T-cell (primary cell): ENCODE data around the gene SRGAP2B. TPM values are rescaled to one million over a fixed set of nuclear protein-coding genes. Genes with fewer than 3 reads are reported as not detected.
"Not testable (repeated sequence)": the region's sequence is repeated elsewhere in the genome, so short reads cannot be mapped to it uniquely, and the experiment has no call there.

Experiments
- ATAC-seq, 4 experiments: fragments of 200-7000 bp in 3 of 4; fragments of 150-1000 bp in 1 of 4; cut with Tn5 transposase; replicated peaks in 1 of 4; 1 replicate in 3 of 4; 2 replicates in 1 of 4; pipeline ENCODE4 v1.10.0; 2021; ENCODE audit warnings: moderate library complexity in 3 of 4, mild to moderate bottlenecking in 2 of 4, moderate number of reproducible peaks in 1 of 4
- CTCF ChIA-PET, 2 donors: fragments of 300-600 bp; sonication (Branson Sonifier 250); formaldehyde crosslinking; loops; one replicate each; lab custom pipeline; 2022; ENCODE audit warnings: antibody characterized with exemption in 2 of 2; lab: Charles Lee
- POLR2A ChIA-PET, 2 donors: fragments of 300-600 bp; sonication (Branson Sonifier 250); formaldehyde crosslinking; loops; one replicate each; lab custom pipeline; 2022; ENCODE audit warnings: antibody characterized with exemption in 2 of 2; lab: Charles Lee
- DNase-seq, 35 experiments: peaks; one replicate each; pipeline versions ENCODE4 v3.0.0 to v3.0.0-alpha.2; 2013 to 2023
- H3K27ac ChIP-seq: one replicate; pipeline ENCODE4 v1.5.1; 2013; ENCODE audit warnings: low read length
- H3K27me3 ChIP-seq, 2 experiments: replicated peaks in 1 of 2; 1 replicate in 1 of 2; 2 replicates in 1 of 2; pipeline versions ENCODE4 v1.6.1 to v1.7.0; 2013; ENCODE audit warnings: low read length in 1 of 2, mixed read lengths in 1 of 2; ENCODE audit not compliant: control insufficient read depth in 2 of 2, insufficient read depth in 2 of 2; ENCODE audit errors: extremely low read depth in 1 of 2
- H3K36me3 ChIP-seq, 2 donors: 1 replicate in 1 of 2; 2 replicates in 1 of 2; pipeline versions ENCODE4 v1.6.1 to v1.7.0; 2013; ENCODE audit warnings: low read length in 1 of 2; ENCODE audit not compliant: control insufficient read depth in 2 of 2, insufficient read depth in 1 of 2; ENCODE audit errors: extremely low read depth in 1 of 2
- H3K4me1 ChIP-seq, 2 experiments: 1 replicate in 1 of 2; 2 replicates in 1 of 2; pipeline versions ENCODE4 v1.6.1 to v1.7.0; 2013; ENCODE audit warnings: low read length in 2 of 2, mixed read lengths in 1 of 2; ENCODE audit not compliant: insufficient read depth in 2 of 2, control insufficient read depth in 1 of 2; ENCODE audit errors: extremely low read depth in 1 of 2
- H3K4me3 ChIP-seq, 2 donors: 1 replicate in 1 of 2; 2 replicates in 1 of 2; pipeline versions ENCODE4 v1.5.1 to v1.7.0; 2013; ENCODE audit warnings: mild to moderate bottlenecking in 2 of 2, low read length in 1 of 2, moderate library complexity in 1 of 2; ENCODE audit not compliant: control insufficient read depth in 1 of 2; ENCODE audit errors: extremely low read depth in 1 of 2
- H3K9me3 ChIP-seq: 2 replicates; pipeline ENCODE4 v1.7.0; 2013
- H3K27ac Mint-ChIP-seq, 2 donors: one replicate each; pipeline ENCODE4 v1.8.0; 2020 to 2021; ENCODE audit warnings: mild to moderate bottlenecking in 2 of 2, mixed read lengths in 2 of 2
- H3K27me3 Mint-ChIP-seq, 2 donors: one replicate each; pipeline ENCODE4 v1.8.0; 2021 to 2022; ENCODE audit warnings: mixed read lengths in 2 of 2
- H3K36me3 Mint-ChIP-seq: one replicate; pipeline ENCODE4 v1.8.0; 2021; ENCODE audit warnings: mixed read lengths
- H3K4me1 Mint-ChIP-seq, 3 donors: one replicate each; pipeline ENCODE4 v1.8.0; 2020 to 2022; ENCODE audit warnings: mixed read lengths in 3 of 3, mild to moderate bottlenecking in 1 of 3
- H3K4me3 Mint-ChIP-seq, 3 donors: one replicate each; pipeline ENCODE4 v1.8.0; 2020 to 2022; ENCODE audit warnings: mild to moderate bottlenecking in 3 of 3, mixed read lengths in 3 of 3, moderate library complexity in 3 of 3
- H3K9me3 Mint-ChIP-seq, 3 donors: one replicate each; pipeline ENCODE4 v1.8.0; 2020 to 2022; ENCODE audit warnings: mixed read lengths in 3 of 3
- WGBS: methylation state at CpG from one replicate; pipeline ENCODE4 v1.1.5; 2013; ENCODE audit warnings: missing lambda C conversion rate; ENCODE audit not compliant: insufficient coverage; 5-methylcytosine and 5-hydroxymethylcytosine counted together
- total RNA-seq, 35 experiments: library from RNA in 6 of 35; stranded (reverse) in 6 of 35; fragments of 120-200 nt in 1 of 35; gene quantifications; one replicate each; pipeline versions ENCODE4 v1.2.1 to v1.2.4 and lab custom pipeline; 2013 to 2026

The SRGAP2B gene
- total RNA-seq, 5 donors from 2014 or later (not counting 1 experiment from before 2014, with no cell fraction given) = 9.3 to 24.9 (median 21.8) TPM

DNA sequence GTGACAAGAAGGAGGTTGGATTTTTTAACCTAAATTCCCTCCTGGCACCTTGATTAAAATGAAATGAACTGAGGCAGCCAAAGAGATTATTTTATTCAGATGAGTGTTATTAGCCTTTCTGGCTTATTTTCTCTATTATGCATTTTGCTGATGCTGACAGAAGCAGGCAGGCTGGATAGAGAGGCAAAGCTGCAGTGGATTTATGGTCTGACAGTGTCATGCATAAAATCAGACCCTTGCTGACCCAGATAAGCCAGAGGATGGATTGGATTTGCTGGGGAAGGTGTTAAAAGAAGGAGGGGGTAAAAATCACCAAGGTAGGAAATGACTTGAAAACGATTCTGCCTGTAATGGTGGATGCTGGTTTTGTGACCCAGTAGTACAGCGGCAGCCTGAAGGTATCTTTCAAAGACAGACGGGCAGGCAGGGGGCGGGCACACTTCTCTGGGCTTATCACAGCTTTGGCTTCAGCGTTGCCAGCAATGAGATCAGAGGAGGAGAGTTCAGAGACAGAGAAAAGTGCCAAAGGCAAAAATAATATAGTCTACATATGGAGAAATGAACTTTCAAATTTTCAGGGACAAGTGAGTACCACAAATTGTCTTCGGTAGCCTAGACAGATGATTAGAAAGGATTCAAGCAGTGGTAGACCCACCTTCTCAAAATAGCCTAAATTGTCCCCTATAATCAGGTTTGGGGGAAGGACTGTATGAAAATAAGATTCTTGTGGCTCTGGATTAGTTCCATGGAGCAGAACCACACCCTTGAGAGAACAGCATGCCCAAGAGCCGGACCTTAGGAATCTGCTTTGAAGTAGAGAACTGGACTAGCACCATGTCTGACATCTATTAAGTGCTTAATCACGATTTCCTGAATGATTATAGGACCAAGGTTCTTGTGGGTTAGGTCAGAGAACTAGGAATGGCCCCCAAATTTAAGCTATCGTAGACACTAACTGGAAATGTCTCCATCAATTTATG, 133.2 kb downstream of the SRGAP2B start:
- POLR2A ChIA-PET, CTCF ChIA-PET, H3K4me1 Mint-ChIP-seq, H3K4me3 ChIP-seq, H3K27me3 Mint-ChIP-seq, DNase-seq, H3K4me1 ChIP-seq, H3K27ac Mint-ChIP-seq, H3K9me3 ChIP-seq, H3K36me3 ChIP-seq, ATAC-seq, H3K4me3 Mint-ChIP-seq, H3K36me3 Mint-ChIP-seq, H3K27ac ChIP-seq, H3K9me3 Mint-ChIP-seq, H3K27me3 ChIP-seq: not testable (repeated sequence)
- WGBS = no CpG with 5 or more reads among the region's 9 CpGs

DNA sequence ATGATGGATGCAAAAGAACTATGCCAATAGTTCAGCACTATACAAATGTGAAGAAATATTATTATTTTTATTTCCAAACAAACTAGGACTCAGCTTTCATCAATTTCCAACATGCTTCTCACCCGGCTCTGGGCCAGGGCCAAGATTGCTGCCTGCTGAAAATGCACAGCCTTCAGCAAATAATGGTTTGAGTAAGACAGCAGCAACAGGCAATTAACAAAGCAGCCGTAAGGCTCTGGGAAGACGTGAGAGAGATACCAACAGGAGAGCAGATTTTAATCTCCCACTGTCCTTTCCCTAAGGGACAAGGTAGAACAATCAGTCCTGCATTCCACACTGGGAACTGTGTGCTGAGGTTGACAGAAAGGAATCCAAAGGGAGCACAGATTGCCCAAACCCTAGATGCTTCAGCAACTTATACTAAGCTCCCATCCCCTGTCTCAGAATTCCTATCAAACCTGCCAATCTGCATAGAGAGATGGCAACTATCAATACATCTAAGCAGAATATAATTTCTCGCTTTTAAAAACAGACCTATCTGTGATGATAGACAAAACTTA, 134.1 kb downstream of the SRGAP2B start:
- DNase-seq, H3K9me3 Mint-ChIP-seq, H3K4me1 Mint-ChIP-seq, ATAC-seq, H3K36me3 ChIP-seq, H3K9me3 ChIP-seq, H3K27ac ChIP-seq, CTCF ChIA-PET, POLR2A ChIA-PET, H3K27ac Mint-ChIP-seq, H3K36me3 Mint-ChIP-seq, H3K4me1 ChIP-seq, H3K27me3 ChIP-seq, H3K4me3 ChIP-seq, H3K27me3 Mint-ChIP-seq, H3K4me3 Mint-ChIP-seq: not testable (repeated sequence)
- WGBS = no CpG with 5 or more reads among the region's 4 CpGs

DNA sequence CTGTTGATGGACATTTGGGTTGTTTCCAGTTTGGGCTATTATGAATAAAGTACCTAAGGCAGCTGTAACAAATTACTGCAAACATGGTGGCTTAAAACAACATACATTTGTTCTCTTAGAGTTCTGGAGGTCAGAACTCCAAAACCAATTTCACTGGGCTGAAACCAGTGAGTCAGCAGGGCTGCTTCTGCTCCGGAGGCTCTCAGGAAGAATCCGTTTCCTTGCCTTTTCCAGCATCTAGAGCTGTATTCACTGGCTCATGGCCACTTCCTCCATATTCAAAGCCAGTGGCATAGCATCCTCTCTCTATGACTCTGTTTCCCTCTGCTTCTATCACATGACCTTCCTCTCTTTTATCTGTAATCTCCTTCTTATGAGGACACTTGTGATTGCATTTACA, 146.7 kb downstream of the SRGAP2B start:
- H3K4me3 ChIP-seq, CTCF ChIA-PET, H3K36me3 Mint-ChIP-seq, H3K9me3 Mint-ChIP-seq, POLR2A ChIA-PET, H3K27ac Mint-ChIP-seq, H3K4me1 ChIP-seq, H3K36me3 ChIP-seq, H3K9me3 ChIP-seq, H3K27me3 ChIP-seq, H3K27me3 Mint-ChIP-seq, H3K4me3 Mint-ChIP-seq, H3K4me1 Mint-ChIP-seq, ATAC-seq, H3K27ac ChIP-seq, DNase-seq: not testable (repeated sequence)
- WGBS = no CpG with 5 or more reads among the region's 2 CpGs

DNA sequence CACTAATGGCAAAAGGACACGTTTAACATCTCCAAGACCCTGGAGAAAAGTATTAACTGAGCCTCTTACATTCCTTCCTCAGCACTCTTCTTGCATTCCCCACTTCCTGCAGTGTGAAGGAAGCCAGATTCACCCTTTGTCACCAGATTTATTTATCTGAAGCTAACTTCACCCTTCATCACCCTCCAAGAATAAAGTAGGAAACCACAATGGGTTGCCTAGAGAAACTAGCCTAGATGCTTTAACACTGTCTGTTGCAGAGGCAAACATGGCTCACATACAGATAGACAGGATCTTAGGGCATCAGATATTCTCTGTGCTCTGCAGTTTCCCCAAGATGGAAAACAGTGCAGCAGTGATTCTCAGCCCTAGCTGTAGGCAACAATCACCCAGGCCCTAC, 147.6 kb downstream of the SRGAP2B start:
- H3K27ac Mint-ChIP-seq, H3K4me3 ChIP-seq, H3K9me3 Mint-ChIP-seq, H3K9me3 ChIP-seq, H3K36me3 Mint-ChIP-seq, H3K4me1 ChIP-seq, H3K4me1 Mint-ChIP-seq, POLR2A ChIA-PET, CTCF ChIA-PET, DNase-seq, H3K36me3 ChIP-seq, H3K27me3 ChIP-seq, H3K4me3 Mint-ChIP-seq, ATAC-seq, H3K27ac ChIP-seq, H3K27me3 Mint-ChIP-seq: not testable (repeated sequence)
- WGBS = no CpG with 5 or more reads among the region's 1 CpG

DNA sequence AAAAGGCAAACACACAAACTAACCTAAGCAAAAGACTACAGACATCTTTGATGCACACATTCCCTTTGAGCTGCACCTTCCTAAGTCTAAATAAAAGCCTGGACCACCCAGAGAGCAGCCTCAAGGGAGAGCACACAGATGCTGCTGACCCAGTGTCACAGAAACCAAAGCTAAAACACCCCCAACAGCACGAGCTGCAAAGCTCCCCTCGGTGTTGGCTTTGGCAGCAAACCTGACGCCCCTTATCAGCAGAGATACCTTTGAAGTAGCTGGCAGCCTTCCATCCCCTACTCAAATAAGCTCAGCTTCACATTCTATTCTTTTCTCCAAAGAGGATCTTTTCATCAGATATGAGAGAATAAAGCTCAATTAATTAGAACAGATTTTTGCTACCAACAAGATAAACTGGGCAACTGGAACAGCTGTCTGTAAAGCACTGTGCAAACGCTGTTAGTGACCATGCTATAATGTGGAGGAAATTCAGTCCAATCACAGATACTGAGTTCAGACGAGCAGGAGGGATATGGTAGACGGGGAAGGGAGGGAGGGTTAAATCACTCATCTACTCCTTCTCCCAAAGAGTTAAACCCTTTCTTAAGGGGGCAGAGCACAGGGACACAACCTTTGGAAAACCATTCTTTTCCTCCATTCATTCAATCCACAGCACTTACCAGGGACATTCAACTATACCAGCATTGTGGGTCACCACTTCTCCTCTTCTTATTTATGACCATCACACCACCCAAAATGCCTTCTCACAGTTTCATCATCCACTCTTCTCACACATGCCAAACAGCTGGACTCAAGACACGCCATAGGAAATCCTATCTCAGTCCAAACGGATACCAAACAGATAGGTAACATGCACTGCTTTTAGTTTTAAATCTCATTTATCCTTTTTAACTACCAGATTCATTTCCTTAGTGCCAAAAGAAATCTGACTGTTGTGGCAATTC, 148.3 kb downstream of the SRGAP2B start:
- H3K4me3 ChIP-seq, H3K9me3 ChIP-seq, H3K36me3 Mint-ChIP-seq, H3K27ac ChIP-seq, H3K27me3 ChIP-seq, H3K4me1 ChIP-seq, H3K4me3 Mint-ChIP-seq, H3K27me3 Mint-ChIP-seq, H3K27ac Mint-ChIP-seq, POLR2A ChIA-PET, H3K4me1 Mint-ChIP-seq, H3K9me3 Mint-ChIP-seq, ATAC-seq, DNase-seq, CTCF ChIA-PET, H3K36me3 ChIP-seq: not testable (repeated sequence)
- WGBS = no CpG with 5 or more reads among the region's 8 CpGs

DNA sequence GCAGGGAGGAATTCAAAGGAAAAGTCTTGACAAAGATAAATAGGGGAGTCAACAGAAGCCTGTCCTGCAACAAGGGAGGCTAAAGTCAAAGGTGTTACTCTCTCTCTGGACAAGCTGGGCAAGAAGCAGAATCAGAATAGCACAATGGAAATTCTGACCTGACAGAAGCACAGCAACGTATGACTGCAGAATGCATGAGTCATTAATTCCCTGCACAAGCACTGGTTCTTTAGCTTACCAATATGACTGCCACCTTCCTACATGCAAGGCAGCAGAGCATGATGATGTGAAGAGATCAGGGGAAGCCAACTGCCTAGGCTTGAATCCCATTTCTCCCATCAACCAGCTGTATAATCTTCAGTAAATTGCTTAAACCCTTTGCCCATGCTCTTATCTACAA, 153.4 kb downstream of the SRGAP2B start:
- H3K27me3 Mint-ChIP-seq, DNase-seq, CTCF ChIA-PET, H3K4me1 Mint-ChIP-seq, ATAC-seq, H3K36me3 ChIP-seq, H3K27ac ChIP-seq, H3K36me3 Mint-ChIP-seq, H3K27ac Mint-ChIP-seq, H3K9me3 Mint-ChIP-seq, H3K4me3 Mint-ChIP-seq, H3K4me3 ChIP-seq, H3K27me3 ChIP-seq, H3K9me3 ChIP-seq, H3K4me1 ChIP-seq, POLR2A ChIA-PET: not testable (repeated sequence)
- WGBS = no CpG with 5 or more reads among the region's 1 CpG
